GM12878 (cell line): ENCODE measurements around the gene GLOD5. TPM values are rescaled to one million over a fixed set of nuclear protein-coding genes. Genes with fewer than 3 reads are reported as not detected.

Experiments used
- ATAC-seq: fragments of 200-7000 bp; cut with Tn5 transposase; 3 replicates; pipeline ENCODE4 v1.9.1; 2020; ENCODE audit warnings: mild to moderate bottlenecking, moderate library complexity
- BruUV-seq: library from RNA; stranded (reverse); fragments of 400-500 nt; replicated peaks from 2 replicates; lab custom pipeline; 2021; lab: Mats Ljungman, UMichigan
- CTCF ChIA-PET: fragments of 300-600 bp; sonication (Branson Sonifier 250); formaldehyde crosslinking; extraction: SDS; loops from one replicate; lab custom pipeline; 2021; ENCODE audit warnings: inconsistent platforms; lab: Yijun Ruan, JAX
- POLR2A ChIA-PET: fragments of 350-600 bp; formaldehyde crosslinking; extraction: SDS; loops from one replicate; lab custom pipeline; 2021; ENCODE audit warnings: inconsistent platforms; lab: Charles Lee
- RAD21 ChIA-PET: fragments of 300-600 bp; sonication (Branson Sonifier 250); formaldehyde crosslinking; loops from one replicate; lab custom pipeline; 2023; ENCODE audit warnings: antibody characterized with exemption; ENCODE audit not compliant: unreplicated experiment; lab: Charles Lee
- SMC1A ChIA-PET: fragments of 300-600 bp; sonication (Branson Sonifier 250); formaldehyde crosslinking; loops from one replicate; lab custom pipeline; 2023; ENCODE audit not compliant: unreplicated experiment, uncharacterized antibody; lab: Charles Lee
- DNase-seq: peaks from one replicate; pipeline ENCODE4 v3.0.0-alpha.2; 2011; ENCODE audit warnings: low read depth, low spot score
- FAIRE-seq: peaks from 3 replicates; lab custom pipeline; 2011; peaks lifted over from hg19 to GRCh38; lab: Jason Lieb, UNC
- H2AFZ ChIP-seq: 2 replicates; pipeline ENCODE4 v1.6.0; 2011; ENCODE audit warnings: low read depth, low read length, control low read depth; ENCODE audit not compliant: control insufficient read depth
- H3K27ac ChIP-seq: 2 replicates; pipeline ENCODE4 v1.5.1; 2011; ENCODE audit warnings: control low read depth; ENCODE audit not compliant: control insufficient read depth, insufficient read depth
- H3K27me3 ChIP-seq, 2 experiments: replicated peaks in 1 of 2; 2 replicates each; pipeline versions ENCODE4 v1.6.0 to v1.6.1; 2011; ENCODE audit warnings: low read length in 1 of 2; ENCODE audit not compliant: control insufficient read depth in 2 of 2, insufficient read depth in 2 of 2
- H3K36me3 ChIP-seq, 2 experiments: 2 replicates each; pipeline ENCODE4 v1.5.1; 2011; ENCODE audit warnings: low read length in 1 of 2; ENCODE audit not compliant: control insufficient read depth in 2 of 2, insufficient read depth in 2 of 2
- H3K4me1 ChIP-seq: 2 replicates; pipeline ENCODE4 v1.6.1; 2011; ENCODE audit warnings: mild to moderate bottlenecking, low read length, moderate library complexity, mixed read lengths; ENCODE audit not compliant: control insufficient read depth, insufficient read depth
- H3K4me2 ChIP-seq: 2 replicates; pipeline ENCODE4 v1.6.0; 2011; ENCODE audit warnings: control low read depth; ENCODE audit not compliant: control insufficient read depth, insufficient read depth
- H3K4me3 ChIP-seq: fragments of 200-600 bp; sonication (generic); 2 replicates; pipeline ENCODE4 v1.5.1; 2016
- H3K79me2 ChIP-seq: 2 replicates; pipeline ENCODE4 v1.6.0; 2011; ENCODE audit warnings: low read length; ENCODE audit not compliant: control insufficient read depth, insufficient read depth
- H3K9ac ChIP-seq: 2 replicates; pipeline ENCODE4 v1.8.0; 2011; ENCODE audit warnings: low read length, control low read depth, mixed read lengths; ENCODE audit not compliant: control insufficient read depth, insufficient read depth
- H3K9me3 ChIP-seq: replicated peaks from 3 replicates; pipeline ENCODE4 v1.5.1; 2011; ENCODE audit warnings: mild to moderate bottlenecking, low read length; ENCODE audit not compliant: control insufficient read depth, insufficient read depth
- H4K20me1 ChIP-seq: 2 replicates; pipeline ENCODE4 v1.6.0; 2011; ENCODE audit not compliant: control insufficient read depth, insufficient read depth
- DPF2 ChIP-seq: fragments of 450-650 bp; IDR thresholded peaks from 2 replicates; pipeline ENCODE4 v1.6.1; 2017; ENCODE audit warnings: mild to moderate bottlenecking
- JUND ChIP-seq: IDR thresholded peaks from 2 replicates; pipeline ENCODE4 v1.6.1; 2012; ENCODE audit warnings: low read depth, mild to moderate bottlenecking, low read length, improper control_type of control experiment, moderate library complexity
- RUNX3 ChIP-seq: IDR thresholded peaks from 2 replicates; pipeline ENCODE4 v1.6.1; 2012; ENCODE audit warnings: low read length, inconsistent platforms
- TCF7 ChIP-seq: IDR thresholded peaks from 2 replicates; pipeline ENCODE4 v1.6.1; 2014; ENCODE audit warnings: antibody characterized with exemption, borderline replicate concordance
- ZNF207 ChIP-seq: fragments of 450-650 bp; IDR thresholded peaks from 2 replicates; pipeline ENCODE4 v1.6.1; 2014; ENCODE audit warnings: antibody characterized with exemption, mild to moderate bottlenecking, borderline replicate concordance
- WGBS: methylation state at CpG from one replicate; pipeline ENCODE4 v1.1.6; 2016; ENCODE audit warnings: low lambda C conversion rate; ENCODE audit not compliant: insufficient replicate concordance, insufficient coverage; ENCODE audit errors: missing lambda C conversion rate; 5-methylcytosine and 5-hydroxymethylcytosine counted together
- in situ Hi-C: fragments of 300-500 bp; cut with MboI; formaldehyde crosslinking; loops from 9 replicates; pipeline ENCODE4 v1.14.3; 2018; ENCODE audit warnings: mixed read lengths
- intact Hi-C: fragments of 100-400 bp; cut with micrococcal nuclease; formaldehyde crosslinking; loops from one replicate; pipeline ENCODE4 v1.14.2; 2022; ENCODE audit not compliant: unreplicated experiment
- polyA plus RNA-seq, 11 experiments: library from polyadenylated mRNA; depleted of rRNA in 4 of 11; unstranded in 6 of 11; stranded (reverse) in 5 of 11; fragments of >200 nt; fragmentation: Nextera tagmentation in 4 of 11; fragmentation: Illumina TruSeq in 1 of 11; extraction: Ambion mirVana in 4 of 11; extraction: Trizol in 1 of 11; gene quantifications; 1 replicate in 1 of 11; 2 replicates in 10 of 11; pipeline versions ENCODE4 v1.2.1 to v1.2.3, GENCODE V29; 2011 to 2016; ENCODE audit warnings: inconsistent platforms in 2 of 11, missing spikeins in 2 of 11, low read depth in 1 of 11
- total RNA-seq, 4 experiments: library from RNA; depleted of rRNA in 3 of 4; stranded (reverse); fragments of >200 nt in 3 of 4; fragmentation: Illumina TruSeq in 1 of 4; extraction: Trizol in 1 of 4; gene quantifications; 2 replicates each; pipeline versions ENCODE4 v1.2.1 to v1.2.3, GENCODE V29; 2013 to 2021
- TF ChIP-seq, protein P1 (sequence below): fragments of 450-650 bp; formaldehyde crosslinking; IDR thresholded peaks from 2 replicates; pipeline ENCODE4 v1.5.0; 2022; ENCODE audit warnings: mild to moderate bottlenecking, missing genetic modification characterization

The GLOD5 gene
- total and polyA plus RNA-seq, 10 of the 15 experiments (the other 5 are each of a cell fraction or from before 2014, with no cell fraction given) = not detected

GRCh38 chrX:48785540-48786214, 24.1 kb downstream of the GLOD5 start:
- Histone ChIP-seq H3K4me1 (no peaks in the 10 kb centered on the region), H3K79me2 (no peaks in the 10 kb centered on the region), H2AFZ (no peak overlapping the region), H3K36me3 (no peaks in the 10 kb centered on the region), H3K4me2 (no peak overlapping the region), H3K27me3 (no peaks in the 10 kb centered on the region), H3K9ac (no peak overlapping the region), H3K9me3 (no peaks in the 10 kb centered on the region), H3K4me3 (no peak overlapping the region), H3K27ac (no peak overlapping the region), H4K20me1 (no peaks in the 10 kb centered on the region)
- FAIRE-seq = no peak
- in situ Hi-C loops = no loop called here
- ATAC-seq = no peak
- ChIA-PET POLR2A (no interaction called here), RAD21 (no interaction called here), SMC1A (no interaction called here), CTCF (no interaction called here)
- WGBS = 41% methylated on average over 16 of the region's 16 CpGs
- intact Hi-C loops = no loop called here
- BruUV-seq = no TSS peak
- no peak for DNase-seq
- TF ChIP-seq ZNF207 = no peak
- TF ChIP-seq, protein P1, sequence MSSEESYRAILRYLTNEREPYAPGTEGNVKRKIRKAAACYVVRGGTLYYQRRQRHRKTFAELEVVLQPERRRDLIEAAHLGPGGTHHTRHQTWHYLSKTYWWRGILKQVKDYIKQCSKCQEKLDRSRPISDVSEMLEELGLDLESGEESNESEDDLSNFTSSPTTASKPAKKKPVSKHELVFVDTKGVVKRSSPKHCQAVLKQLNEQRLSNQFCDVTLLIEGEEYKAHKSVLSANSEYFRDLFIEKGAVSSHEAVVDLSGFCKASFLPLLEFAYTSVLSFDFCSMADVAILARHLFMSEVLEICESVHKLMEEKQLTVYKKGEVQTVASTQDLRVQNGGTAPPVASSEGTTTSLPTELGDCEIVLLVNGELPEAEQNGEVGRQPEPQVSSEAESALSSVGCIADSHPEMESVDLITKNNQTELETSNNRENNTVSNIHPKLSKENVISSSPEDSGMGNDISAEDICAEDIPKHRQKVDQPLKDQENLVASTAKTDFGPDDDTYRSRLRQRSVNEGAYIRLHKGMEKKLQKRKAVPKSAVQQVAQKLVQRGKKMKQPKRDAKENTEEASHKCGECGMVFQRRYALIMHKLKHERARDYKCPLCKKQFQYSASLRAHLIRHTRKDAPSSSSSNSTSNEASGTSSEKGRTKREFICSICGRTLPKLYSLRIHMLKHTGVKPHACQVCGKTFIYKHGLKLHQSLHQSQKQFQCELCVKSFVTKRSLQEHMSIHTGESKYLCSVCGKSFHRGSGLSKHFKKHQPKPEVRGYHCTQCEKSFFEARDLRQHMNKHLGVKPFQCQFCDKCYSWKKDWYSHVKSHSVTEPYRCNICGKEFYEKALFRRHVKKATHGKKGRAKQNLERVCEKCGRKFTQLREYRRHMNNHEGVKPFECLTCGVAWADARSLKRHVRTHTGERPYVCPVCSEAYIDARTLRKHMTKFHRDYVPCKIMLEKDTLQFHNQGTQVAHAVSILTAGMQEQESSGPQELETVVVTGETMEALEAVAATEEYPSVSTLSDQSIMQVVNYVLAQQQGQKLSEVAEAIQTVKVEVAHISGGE (CRISPR knock-in tag) = no peak
- no peak for TF ChIP-seq DPF2
- TF ChIP-seq JUND = no peak
- TF ChIP-seq RUNX3 = no peak
- TF ChIP-seq TCF7 = no peak
